DOHH2 (cell line): ENCODE measurements around the gene WASL.
"Not testable (repeated sequence)": the region's sequence is repeated elsewhere in the genome, so short reads cannot be mapped to it uniquely, and the experiment has no call there.

Source experiments
- H3F3A ChIP-seq: fragments of 200-600 bp; sonication (generic), shearing (Covaris generic); 2 replicates; pipeline ENCODE4 v1.6.0; 2016; ENCODE audit warnings: antibody characterized with exemption, mild to moderate bottlenecking; ENCODE audit not compliant: control insufficient read depth, insufficient read depth
- H3K27ac ChIP-seq: fragments of 200-600 bp; sonication (generic); 2 replicates; pipeline ENCODE4 v1.5.1; 2014; ENCODE audit warnings: low read depth, mild to moderate bottlenecking, low read length, moderate library complexity
- H3K27me3 ChIP-seq: fragments of 200-600 bp; sonication (generic); 2 replicates; pipeline ENCODE4 v1.6.1; 2014; ENCODE audit warnings: mild to moderate bottlenecking, low read length, mixed read lengths; ENCODE audit not compliant: control insufficient read depth
- H3K36me3 ChIP-seq: fragments of 200-600 bp; sonication (generic); 2 replicates; pipeline ENCODE4 v1.6.1; 2014; ENCODE audit warnings: mild to moderate bottlenecking, low read length, moderate library complexity, mixed read lengths; ENCODE audit not compliant: control insufficient read depth
- H3K4me1 ChIP-seq: fragments of 200-600 bp; sonication (generic); 2 replicates; pipeline ENCODE4 v1.6.1; 2014; ENCODE audit warnings: mild to moderate bottlenecking, low read length, mixed read lengths; ENCODE audit not compliant: control insufficient read depth
- H3K4me2 ChIP-seq: fragments of 200-600 bp; sonication (generic); 2 replicates; pipeline ENCODE4 v1.6.0; 2014; ENCODE audit warnings: mild to moderate bottlenecking, low read length, moderate library complexity
- H3K4me3 ChIP-seq: fragments of 200-600 bp; sonication (generic); 2 replicates; pipeline ENCODE4 v1.5.1; 2014; ENCODE audit warnings: mild to moderate bottlenecking, low read length, mixed read lengths
- H3K79me2 ChIP-seq: fragments of 200-600 bp; sonication (generic); 2 replicates; pipeline ENCODE4 v1.6.1; 2014; ENCODE audit warnings: mild to moderate bottlenecking, low read length, mixed read lengths; ENCODE audit not compliant: control insufficient read depth
- H3K9me2 ChIP-seq: fragments of 200-600 bp; sonication (generic); replicated peaks from 2 replicates; pipeline ENCODE4 v1.6.1; 2014; ENCODE audit warnings: mild to moderate bottlenecking, low read length, mixed read lengths; ENCODE audit not compliant: control insufficient read depth
- H3K9me3 ChIP-seq: fragments of 200-600 bp; sonication (generic); 2 replicates; pipeline ENCODE4 v1.6.1; 2014; ENCODE audit warnings: antibody characterized with exemption, low read length, mixed read lengths; ENCODE audit not compliant: control insufficient read depth, insufficient read depth
- H4K20me1 ChIP-seq: fragments of 200-600 bp; sonication (generic); 2 replicates; pipeline ENCODE4 v1.6.0; 2014; ENCODE audit warnings: low read depth, mild to moderate bottlenecking, antibody characterized with exemption, low read length, moderate library complexity; ENCODE audit not compliant: control insufficient read depth, insufficient read depth
- CTCF ChIP-seq: fragments of 200-600 bp; sonication (generic); IDR thresholded peaks from one replicate; pipeline ENCODE4 v1.5.1; 2014; ENCODE audit warnings: antibody characterized with exemption, mild to moderate bottlenecking, low read depth, low read length; ENCODE audit not compliant: poor library complexity, severe bottlenecking
- EZH2phosphoT487 ChIP-seq: fragments of 200-600 bp; sonication (generic); IDR thresholded peaks from 2 replicates; pipeline ENCODE4 v1.6.1; 2017; ENCODE audit warnings: borderline replicate concordance, mild to moderate bottlenecking, antibody characterized with exemption, low read length, moderate library complexity, mixed read lengths

WASL gene

GRCh38 chr7:123795917-123796316 is 47.1 kb upstream of the WASL start:
- Histone ChIP-seq H3K9me3 (no peaks in the 10 kb centered on the region), H3K4me3 (no peak overlapping the region), H4K20me1 (no peaks in the 10 kb centered on the region), H3K36me3 (no peaks in the 10 kb centered on the region), H3K9me2 (no peaks in the 10 kb centered on the region), H3K27me3 (peaks cover 7% of the 10 kb centered on the region; the same call in 1 of the 2 replicates), H3K27ac (no peak overlapping the region), H3K4me2 (no peak overlapping the region), H3K79me2 (no peaks in the 10 kb centered on the region), H3F3A (no peaks in the 10 kb centered on the region), H3K4me1 (no peaks in the 10 kb centered on the region)
- TF ChIP-seq EZH2phosphoT487 (no peak), CTCF (no peak)

GRCh38 chr7:123795116-123795515 is 46.3 kb upstream of the WASL start:
- not testable (repeated sequence) for H3K9me2 ChIP-seq, H3K4me1 ChIP-seq, H3K27ac ChIP-seq, H3K4me2 ChIP-seq, H3K79me2 ChIP-seq, H3K9me3 ChIP-seq, H3K27me3 ChIP-seq, H3K36me3 ChIP-seq, H3K4me3 ChIP-seq, H4K20me1 ChIP-seq, H3F3A ChIP-seq

- no peaks in the 10 kb centered on the region for H3K4me1 ChIP-seq
- no peak overlapping the region for H3K4me2 ChIP-seq
- no peak overlapping the region for H3K4me3 ChIP-seq
- no peaks in the 10 kb centered on the region for H4K20me1 ChIP-seq
- no peaks in the 10 kb centered on the region for H3K9me3 ChIP-seq
- H3F3A ChIP-seq: no peaks in the 10 kb centered on the region
- H3K27me3 ChIP-seq: peaks cover 7% of the 10 kb centered on the region; the same call in 1 of the 2 replicates
- no peak overlapping the region for H3K27ac ChIP-seq
- TF ChIP-seq CTCF: no peak
- TF ChIP-seq EZH2phosphoT487: no peak
- H3K9me2 ChIP-seq: no peaks in the 10 kb centered on the region
- H3K36me3 ChIP-seq: no peaks in the 10 kb centered on the region
- H3K79me2 ChIP-seq: no peaks in the 10 kb centered on the region
These were observed 43.7 kb upstream of the WASL start for GRCh38 chr7:123792547-123792946.

GRCh38 chr7:123791001-123791400 is 42.2 kb upstream of the WASL start:
- Histone ChIP-seq H3K36me3 (no peaks in the 10 kb centered on the region), H3K9me2 (no peaks in the 10 kb centered on the region), H3K9me3 (no peaks in the 10 kb centered on the region), H4K20me1 (no peaks in the 10 kb centered on the region), H3K27me3 (peaks cover 7% of the 10 kb centered on the region; the same call in 1 of the 2 replicates), H3K4me2 (no peak overlapping the region), H3F3A (no peaks in the 10 kb centered on the region), H3K27ac (no peak overlapping the region), H3K79me2 (no peaks in the 10 kb centered on the region), H3K4me1 (no peaks in the 10 kb centered on the region), H3K4me3 (no peak overlapping the region)
- no peak for TF ChIP-seq CTCF
- TF ChIP-seq EZH2phosphoT487: no peak
